PFSK-1 (cell line): Measurements from ENCODE around the gene RBSN.

Experiments
- POLR2AphosphoS5 ChIP-seq: IDR thresholded peaks from 2 replicates; pipeline ENCODE4 v1.6.1; 2012; ENCODE audit warnings: low read depth, mild to moderate bottlenecking, control low read depth, low read length, moderate library complexity
- TF ChIP-seq, protein P1 (sequence below), 2 experiments: IDR thresholded peaks; 2 replicates each; pipeline versions ENCODE4 v1.6.1 to v1.8.0; 2011 to 2012; ENCODE audit warnings: low read depth in 2 of 2, low read length in 2 of 2, control low read depth in 1 of 2, inconsistent platforms in 1 of 2, mild to moderate bottlenecking in 1 of 2, moderate library complexity in 1 of 2; ENCODE audit not compliant: insufficient read depth in 1 of 2

DNA sequence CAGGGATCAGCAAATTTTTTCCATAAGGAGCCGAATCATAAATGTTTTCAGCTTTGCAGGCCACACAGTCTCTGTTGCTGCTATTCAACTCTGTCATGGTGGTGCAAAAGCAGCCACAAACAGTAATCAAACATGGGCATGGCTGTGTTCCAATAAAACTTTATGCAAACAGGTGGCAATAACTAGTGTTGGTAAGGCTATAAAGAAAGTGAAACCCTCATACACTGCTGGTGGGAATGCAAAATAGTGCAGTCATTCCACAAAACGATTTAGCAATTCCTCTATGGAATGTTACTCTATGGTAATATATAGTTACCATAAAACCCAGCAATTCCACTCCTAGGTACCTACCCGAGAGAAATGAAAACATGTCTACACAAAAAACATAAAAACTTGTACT lies 19.9 kb downstream of the RBSN start:
- TF ChIP-seq POLR2AphosphoS5: no peak
- TF ChIP-seq, protein P1, sequence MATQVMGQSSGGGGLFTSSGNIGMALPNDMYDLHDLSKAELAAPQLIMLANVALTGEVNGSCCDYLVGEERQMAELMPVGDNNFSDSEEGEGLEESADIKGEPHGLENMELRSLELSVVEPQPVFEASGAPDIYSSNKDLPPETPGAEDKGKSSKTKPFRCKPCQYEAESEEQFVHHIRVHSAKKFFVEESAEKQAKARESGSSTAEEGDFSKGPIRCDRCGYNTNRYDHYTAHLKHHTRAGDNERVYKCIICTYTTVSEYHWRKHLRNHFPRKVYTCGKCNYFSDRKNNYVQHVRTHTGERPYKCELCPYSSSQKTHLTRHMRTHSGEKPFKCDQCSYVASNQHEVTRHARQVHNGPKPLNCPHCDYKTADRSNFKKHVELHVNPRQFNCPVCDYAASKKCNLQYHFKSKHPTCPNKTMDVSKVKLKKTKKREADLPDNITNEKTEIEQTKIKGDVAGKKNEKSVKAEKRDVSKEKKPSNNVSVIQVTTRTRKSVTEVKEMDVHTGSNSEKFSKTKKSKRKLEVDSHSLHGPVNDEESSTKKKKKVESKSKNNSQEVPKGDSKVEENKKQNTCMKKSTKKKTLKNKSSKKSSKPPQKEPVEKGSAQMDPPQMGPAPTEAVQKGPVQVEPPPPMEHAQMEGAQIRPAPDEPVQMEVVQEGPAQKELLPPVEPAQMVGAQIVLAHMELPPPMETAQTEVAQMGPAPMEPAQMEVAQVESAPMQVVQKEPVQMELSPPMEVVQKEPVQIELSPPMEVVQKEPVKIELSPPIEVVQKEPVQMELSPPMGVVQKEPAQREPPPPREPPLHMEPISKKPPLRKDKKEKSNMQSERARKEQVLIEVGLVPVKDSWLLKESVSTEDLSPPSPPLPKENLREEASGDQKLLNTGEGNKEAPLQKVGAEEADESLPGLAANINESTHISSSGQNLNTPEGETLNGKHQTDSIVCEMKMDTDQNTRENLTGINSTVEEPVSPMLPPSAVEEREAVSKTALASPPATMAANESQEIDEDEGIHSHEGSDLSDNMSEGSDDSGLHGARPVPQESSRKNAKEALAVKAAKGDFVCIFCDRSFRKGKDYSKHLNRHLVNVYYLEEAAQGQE (IDR thresholded peaks at IDR 0.05; ENCODE audit: insufficient read depth in 1 of 2, low read depth in 2 of 2, low read length in 2 of 2): no peak
